OCI-LY3 (cell line): ENCODE data around the gene ATF3.
A peak's percentile ranks its signal among the peaks of the same experiment; 100 is the strongest.

Experiments used
- H2AFZ ChIP-seq: fragments of 200-600, 300-600 bp; shearing (Covaris generic); 2 replicates; pipeline ENCODE4 v1.6.0; 2014; ENCODE audit warnings: antibody characterized with exemption, low read depth, low read length
- H3K27ac ChIP-seq: fragments of 200-600, 300-600 bp; sonication (generic); 2 replicates; pipeline ENCODE4 v1.5.1; 2014; ENCODE audit warnings: mild to moderate bottlenecking, low read length, moderate library complexity, mixed read lengths
- H3K27me3 ChIP-seq: fragments of 200-600, 300-600 bp; sonication (generic); 2 replicates; pipeline ENCODE4 v1.6.1; 2014; ENCODE audit warnings: low read depth, low read length, mixed read lengths
- H3K36me3 ChIP-seq: fragments of 200-600, 300-600 bp; sonication (generic); replicated peaks from 2 replicates; pipeline ENCODE3; 2014; ENCODE audit warnings: low read depth, low read length, mixed read lengths
- H3K4me1 ChIP-seq: fragments of 300-600, 200-600 bp; sonication (generic); 2 replicates; pipeline ENCODE4 v1.6.1; 2014; ENCODE audit warnings: low read length, mixed read lengths
- H3K4me2 ChIP-seq: fragments of 200-600, 300-600 bp; sonication (generic); 2 replicates; pipeline ENCODE4 v1.6.1; 2014; ENCODE audit warnings: low read length, mixed read lengths
- H3K4me3 ChIP-seq: fragments of 300-600, 200-600 bp; sonication (generic); 2 replicates; pipeline ENCODE4 v1.5.1; 2014; ENCODE audit warnings: antibody characterized with exemption, mild to moderate bottlenecking, low read length, moderate library complexity
- H3K79me2 ChIP-seq: fragments of 300-600, 200-600 bp; shearing (Covaris generic); 2 replicates; pipeline ENCODE4 v1.6.1; 2014; ENCODE audit warnings: mild to moderate bottlenecking, low read length, mixed read lengths
- H3K9ac ChIP-seq: fragments of 300-600, 200-600 bp; shearing (Covaris generic); 2 replicates; pipeline ENCODE4 v1.6.0; 2014; ENCODE audit warnings: mild to moderate bottlenecking, low read length, moderate library complexity
- H3K9me3 ChIP-seq: fragments of 200-600, 300-600 bp; shearing (Covaris generic); 2 replicates; pipeline ENCODE4 v1.6.1; 2014; ENCODE audit warnings: low read length, mixed read lengths; ENCODE audit not compliant: insufficient read depth
- H4K20me1 ChIP-seq: fragments of 200-600, 300-600 bp; sonication (generic); 2 replicates; pipeline ENCODE4 v1.6.1; 2016; ENCODE audit warnings: low read length, mixed read lengths; ENCODE audit not compliant: insufficient read depth
- EZH2phosphoT487 ChIP-seq: fragments of 200-600 bp; shearing (Covaris generic); IDR thresholded peaks from 2 replicates; pipeline ENCODE4 v1.6.1; 2018; ENCODE audit warnings: antibody characterized with exemption, mixed run types, low read depth
- TF ChIP-seq, protein P1 (sequence below): fragments of 200-600, 300-600 bp; sonication (generic); IDR thresholded peaks from 2 replicates; pipeline ENCODE4 v1.5.1; 2014; ENCODE audit warnings: antibody characterized with exemption, low read length, low read depth

The ATF3 gene

DNA sequence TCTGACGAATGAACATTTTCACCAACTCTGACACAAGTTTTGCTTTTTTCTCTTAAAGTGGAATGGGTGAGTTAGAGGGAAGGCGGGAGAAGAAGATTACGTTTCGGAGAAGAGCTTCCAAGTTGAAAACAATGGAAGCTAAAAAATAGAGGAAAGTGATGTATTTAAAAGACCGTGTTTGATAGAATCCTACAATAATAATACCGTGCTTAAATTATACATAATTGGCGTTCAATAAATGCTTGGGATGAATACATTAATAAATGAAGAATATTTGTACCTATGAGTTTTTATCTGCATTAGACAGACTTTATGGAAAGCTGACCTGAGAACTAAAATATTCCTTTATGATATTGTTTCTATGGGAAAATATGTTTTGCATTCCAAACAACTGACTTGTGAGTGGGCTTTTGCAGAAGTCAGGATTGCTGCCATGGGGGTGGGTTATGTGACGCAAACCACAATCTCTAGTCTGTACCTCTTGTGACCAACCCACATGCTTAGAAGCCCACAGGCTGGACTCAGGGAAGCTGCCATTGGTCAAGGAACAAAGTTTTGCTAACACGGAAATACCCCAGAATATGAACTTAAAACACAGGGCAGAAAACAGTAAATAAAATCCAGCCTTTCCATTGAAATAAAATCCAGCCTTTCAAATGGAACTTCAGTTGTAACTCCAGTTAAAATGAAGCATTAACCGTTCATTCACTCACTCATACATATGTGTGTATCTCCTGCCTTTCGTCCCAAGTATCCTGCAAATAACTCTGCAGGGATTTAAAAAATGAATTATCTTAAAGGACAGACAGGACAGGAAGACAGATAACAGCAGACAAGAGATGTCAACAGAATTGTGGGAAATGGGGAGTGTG is 21.3 kb upstream of the ATF3 start:
- Histone ChIP-seq H3K9ac (peak overlapping the region; percentile 85), H3K36me3 (no peaks in the 10 kb centered on the region), H4K20me1 (no peaks in the 10 kb centered on the region), H3K4me2 (peak overlapping the region; percentile 81), H3K4me1 (peaks cover 87% of the 10 kb centered on the region), H3K27ac (peak overlapping the region; percentile 92), H3K27me3 (no peaks in the 10 kb centered on the region), H2AFZ (peak overlapping the region; percentile 61; the same call in 1 of the 2 replicates), H3K9me3 (no peaks in the 10 kb centered on the region), H3K79me2 (no peaks in the 10 kb centered on the region), H3K4me3 (peak overlapping the region; percentile 71)
- TF ChIP-seq, protein P1, sequence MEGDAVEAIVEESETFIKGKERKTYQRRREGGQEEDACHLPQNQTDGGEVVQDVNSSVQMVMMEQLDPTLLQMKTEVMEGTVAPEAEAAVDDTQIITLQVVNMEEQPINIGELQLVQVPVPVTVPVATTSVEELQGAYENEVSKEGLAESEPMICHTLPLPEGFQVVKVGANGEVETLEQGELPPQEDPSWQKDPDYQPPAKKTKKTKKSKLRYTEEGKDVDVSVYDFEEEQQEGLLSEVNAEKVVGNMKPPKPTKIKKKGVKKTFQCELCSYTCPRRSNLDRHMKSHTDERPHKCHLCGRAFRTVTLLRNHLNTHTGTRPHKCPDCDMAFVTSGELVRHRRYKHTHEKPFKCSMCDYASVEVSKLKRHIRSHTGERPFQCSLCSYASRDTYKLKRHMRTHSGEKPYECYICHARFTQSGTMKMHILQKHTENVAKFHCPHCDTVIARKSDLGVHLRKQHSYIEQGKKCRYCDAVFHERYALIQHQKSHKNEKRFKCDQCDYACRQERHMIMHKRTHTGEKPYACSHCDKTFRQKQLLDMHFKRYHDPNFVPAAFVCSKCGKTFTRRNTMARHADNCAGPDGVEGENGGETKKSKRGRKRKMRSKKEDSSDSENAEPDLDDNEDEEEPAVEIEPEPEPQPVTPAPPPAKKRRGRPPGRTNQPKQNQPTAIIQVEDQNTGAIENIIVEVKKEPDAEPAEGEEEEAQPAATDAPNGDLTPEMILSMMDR = no peak
- TF ChIP-seq EZH2phosphoT487 = no peak

DNA sequence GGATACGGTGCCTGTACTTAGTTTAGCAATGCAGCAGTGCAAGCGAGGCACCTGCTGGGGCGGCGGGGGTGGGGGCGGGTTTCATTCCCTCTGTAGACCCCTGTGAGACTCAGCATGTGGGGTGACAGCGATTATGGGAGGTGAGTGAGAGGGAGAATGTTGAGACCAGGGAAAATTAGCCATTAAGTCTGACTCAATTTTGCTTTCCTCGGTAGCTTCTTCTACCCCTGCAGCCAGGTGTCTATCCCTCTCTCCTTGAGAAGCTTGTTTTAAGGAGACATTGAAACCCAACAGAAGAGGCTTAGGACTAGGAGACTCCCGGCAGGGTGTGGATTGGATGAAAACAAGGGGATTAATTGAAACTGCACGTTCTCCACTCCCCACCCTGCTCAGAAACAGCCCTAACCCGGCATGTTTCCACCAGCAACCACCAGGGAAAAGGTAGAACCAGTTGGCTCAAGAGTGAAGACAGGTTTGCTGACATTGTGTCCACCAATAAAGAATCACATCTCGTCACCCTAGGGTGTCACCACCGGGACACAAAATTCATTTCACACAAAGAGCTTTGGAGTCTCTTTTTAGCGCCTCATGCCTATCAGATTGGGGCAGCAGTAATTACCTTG is 20.6 kb upstream of the ATF3 start:
- Histone ChIP-seq H3K27ac (peak overlapping the region; percentile 92), H4K20me1 (no peaks in the 10 kb centered on the region), H3K9ac (peak overlapping the region; percentile 85), H3K9me3 (no peaks in the 10 kb centered on the region), H2AFZ (peak overlapping the region; percentile 61), H3K4me2 (peak overlapping the region; percentile 81), H3K4me1 (peaks cover 83% of the 10 kb centered on the region), H3K79me2 (no peaks in the 10 kb centered on the region), H3K36me3 (no peaks in the 10 kb centered on the region), H3K27me3 (no peaks in the 10 kb centered on the region), H3K4me3 (peak overlapping the region; percentile 71)
- TF ChIP-seq, protein P1 = no peak; the same call in 1 of the 2 replicates
- no peak for TF ChIP-seq EZH2phosphoT487

DNA sequence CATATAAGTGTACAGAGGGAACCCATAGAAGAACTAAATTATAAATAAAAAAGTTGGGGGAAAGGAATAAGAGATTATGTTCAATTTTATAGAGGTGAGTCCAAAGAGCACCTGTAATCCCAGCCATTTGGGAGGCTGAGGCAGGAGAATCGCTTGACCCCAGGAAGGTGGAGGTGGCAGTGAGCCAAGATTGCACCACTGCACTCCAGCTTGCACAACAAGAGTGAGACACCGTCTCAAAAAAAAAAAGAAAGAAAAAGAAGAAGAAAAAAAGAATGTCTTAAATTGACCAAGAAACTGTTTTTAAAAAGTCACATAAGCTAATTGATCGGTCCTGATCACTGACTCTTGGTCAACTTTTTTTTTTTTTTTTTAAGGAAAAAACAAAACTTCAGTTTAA is 19.1 kb upstream of the ATF3 start:
- Histone ChIP-seq H3K4me1 (peaks cover 88% of the 10 kb centered on the region), H3K27me3 (no peaks in the 10 kb centered on the region), H3K79me2 (no peaks in the 10 kb centered on the region), H4K20me1 (no peaks in the 10 kb centered on the region), H3K4me2 (peak overlapping the region; percentile 33), H3K36me3 (no peaks in the 10 kb centered on the region), H3K4me3 (no peak overlapping the region), H2AFZ (0 out of 2 replicates have a peak overlapping the region, but pooled peaks have one; percentile 9), H3K9me3 (no peaks in the 10 kb centered on the region), H3K9ac (peak overlapping the region; percentile 85), H3K27ac (peak overlapping the region; percentile 92)
- no peak for TF ChIP-seq EZH2phosphoT487
- TF ChIP-seq, protein P1 = no peak

DNA sequence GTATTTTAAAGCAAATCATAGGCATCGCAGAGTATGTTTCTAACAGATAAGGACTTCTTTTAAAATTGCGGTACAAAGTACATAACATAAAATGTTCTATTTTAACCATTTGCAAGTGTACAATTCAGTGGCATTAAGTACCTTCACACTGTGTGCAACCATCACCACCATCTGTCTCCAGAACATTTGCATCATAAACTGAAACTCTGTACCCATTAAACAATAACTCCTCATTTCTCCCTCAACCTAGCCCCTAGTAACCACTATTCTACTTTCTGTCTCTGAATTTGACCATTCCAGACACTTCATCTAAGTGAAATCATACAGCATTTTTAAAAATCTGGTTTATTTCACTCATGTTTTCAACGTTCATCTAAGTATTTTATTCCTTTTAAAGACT is 16.6 kb upstream of the ATF3 start:
- peak overlapping the region; percentile 45 for H3K4me2 ChIP-seq
- H3K9me3 ChIP-seq = no peaks in the 10 kb centered on the region
- peaks cover 91% of the 10 kb centered on the region for H3K4me1 ChIP-seq
- peak overlapping the region; percentile 17; the same call in 1 of the 2 replicates for H3K27ac ChIP-seq
- H3K9ac ChIP-seq = peak overlapping the region; percentile 4; the same call in 1 of the 2 replicates
- no peaks in the 10 kb centered on the region for H3K79me2 ChIP-seq
- no peak for TF ChIP-seq EZH2phosphoT487
- TF ChIP-seq, protein P1 = no peak
- H4K20me1 ChIP-seq = no peaks in the 10 kb centered on the region
- H3K36me3 ChIP-seq = no peaks in the 10 kb centered on the region
- H2AFZ ChIP-seq = no peak overlapping the region
- peak overlapping the region; percentile 16; the same call in 1 of the 2 replicates for H3K4me3 ChIP-seq
- H3K27me3 ChIP-seq = no peaks in the 10 kb centered on the region
